GM18508 (cell line): ENCODE results near the gene GRAMD1A.

ENCODE experiments used
- ATAC-seq: cut with Tn5 transposase; IDR thresholded peaks from one replicate; pipeline ENCODE4 v1.9.1; 2021; ENCODE audit warnings: moderate number of reproducible peaks; ENCODE audit not compliant: insufficient read depth, unreplicated experiment

Gene GRAMD1A

GRCh38 chr19:35066691-35067563 is 66.8 kb downstream of the GRAMD1A start:
- no peak for ATAC-seq

- ATAC-seq, result no peak
Measured at GRCh38 chr19:35068941-35069634, 69.0 kb downstream of the GRAMD1A start.

DNA sequence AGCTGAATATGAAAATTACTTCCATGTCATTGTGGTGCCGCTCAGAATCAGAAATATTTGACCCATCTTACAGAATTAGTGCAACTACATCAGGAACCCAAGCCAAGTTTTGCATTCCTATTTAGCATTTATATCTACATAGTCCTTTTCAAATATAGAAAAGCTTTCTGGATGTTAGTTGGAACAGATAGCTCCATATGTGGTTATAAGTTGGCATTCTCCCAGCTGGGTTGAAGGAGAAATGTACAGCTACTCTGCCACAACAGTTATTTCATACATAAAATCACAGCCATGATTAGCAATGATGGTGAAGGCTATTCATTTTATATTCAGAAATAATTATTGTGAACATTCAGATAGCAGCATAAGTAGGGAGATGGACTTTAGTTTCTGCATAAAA is 69.6 kb downstream of the GRAMD1A start:
- ATAC-seq, result no peak

DNA sequence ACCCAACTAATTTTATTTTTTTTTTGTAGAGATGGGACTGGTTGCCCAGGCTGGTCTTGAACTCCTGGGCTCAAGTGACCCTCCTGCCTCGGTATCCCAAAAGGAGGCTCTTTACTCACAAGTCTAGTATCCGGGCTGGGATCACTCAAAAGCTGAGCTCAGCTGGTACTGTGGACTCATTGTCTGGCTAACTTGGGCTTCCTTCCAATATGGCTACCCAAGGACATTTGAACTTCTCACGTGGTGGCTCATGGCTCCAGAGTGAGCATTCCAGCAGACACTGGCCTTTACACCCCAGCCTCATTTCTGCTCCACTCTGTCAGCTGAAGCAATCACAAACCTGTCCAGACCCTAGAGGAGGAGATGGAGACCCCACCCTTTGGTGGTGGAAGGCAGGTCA is 70.3 kb downstream of the GRAMD1A start:
- ATAC-seq, result no peak

- ATAC-seq, result no peak
Measured at GRCh38 chr19:35073516-35073915, 73.4 kb downstream of the GRAMD1A start.

- ATAC-seq, result no peak
Measured at GRCh38 chr19:35073941-35074340, 73.8 kb downstream of the GRAMD1A start.

GRCh38 chr19:35074426-35075201 is 74.5 kb downstream of the GRAMD1A start:
- no peak for ATAC-seq

GRCh38 chr19:35075202-35076025 is 75.3 kb downstream of the GRAMD1A start:
- no peak for ATAC-seq

DNA sequence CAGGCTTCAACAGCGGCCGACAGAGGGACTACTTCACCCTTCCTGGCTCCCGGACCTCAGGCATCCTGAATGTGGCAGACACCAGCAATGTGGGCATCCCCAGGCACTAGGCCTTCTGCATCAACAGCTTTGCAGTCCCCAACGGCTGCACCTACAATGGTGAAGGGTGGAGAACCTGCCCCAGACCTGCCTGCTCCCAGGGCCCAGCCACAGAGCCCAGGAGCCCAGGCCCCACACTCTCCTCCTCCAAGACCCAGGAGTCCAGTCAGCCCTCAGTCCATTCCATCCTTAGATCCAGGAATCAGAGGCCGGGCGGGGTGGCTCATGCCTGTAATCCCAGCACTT is 75.9 kb downstream of the GRAMD1A start:
- ATAC-seq, result no peak
